Epithelial cell of prostate (primary cell): Measurements from ENCODE around the gene SBNO2.
"Not testable (repeated sequence)": the region's sequence is repeated elsewhere in the genome, so short reads cannot be mapped to it uniquely, and the experiment has no call there.

Experiments used
- DNase-seq: peaks from one replicate; pipeline ENCODE4 v3.0.0-alpha.2; 2011; ENCODE audit warnings: low read depth, low spot score
- H3K27ac ChIP-seq: fragments of 450-650 bp; 2 replicates; pipeline ENCODE4 v1.5.1; 2017; ENCODE audit warnings: mild to moderate bottlenecking

SBNO2 gene

GRCh38 chr19:1123885-1124677 lies 50.0 kb downstream of the SBNO2 start:
- DNase-seq, result no peak

DNA sequence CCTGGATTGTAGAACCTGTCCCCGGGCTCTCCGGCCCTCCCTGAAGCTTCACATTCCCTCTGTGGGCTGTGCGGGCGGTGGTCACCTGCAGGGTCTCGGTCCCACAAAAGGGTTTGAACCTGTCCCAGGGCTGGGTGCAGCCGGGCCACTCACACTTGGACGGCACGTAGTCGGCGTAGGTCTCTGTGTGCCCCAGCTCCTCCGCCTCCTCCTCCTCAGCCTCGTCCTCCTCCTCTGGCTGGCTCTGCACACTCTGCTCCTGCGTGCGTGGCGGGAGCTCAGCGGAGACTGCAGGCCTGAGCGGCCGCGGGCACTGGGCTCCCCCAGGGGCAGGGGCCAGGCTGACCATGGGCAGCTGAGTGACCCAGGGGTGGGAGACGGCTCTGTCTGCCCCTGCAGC lies 50.7 kb downstream of the SBNO2 start:
- H3K27ac ChIP-seq, result no peak overlapping the region
- no peak for DNase-seq

More at GRCh38 chr19:1123885-1124677, 50.0 kb downstream of the SBNO2 start:
- H3K27ac ChIP-seq, result no peak overlapping the region

GRCh38 chr19:1122972-1123363 lies 51.1 kb downstream of the SBNO2 start:
- no peak for DNase-seq
- no peak overlapping the region for H3K27ac ChIP-seq

DNA sequence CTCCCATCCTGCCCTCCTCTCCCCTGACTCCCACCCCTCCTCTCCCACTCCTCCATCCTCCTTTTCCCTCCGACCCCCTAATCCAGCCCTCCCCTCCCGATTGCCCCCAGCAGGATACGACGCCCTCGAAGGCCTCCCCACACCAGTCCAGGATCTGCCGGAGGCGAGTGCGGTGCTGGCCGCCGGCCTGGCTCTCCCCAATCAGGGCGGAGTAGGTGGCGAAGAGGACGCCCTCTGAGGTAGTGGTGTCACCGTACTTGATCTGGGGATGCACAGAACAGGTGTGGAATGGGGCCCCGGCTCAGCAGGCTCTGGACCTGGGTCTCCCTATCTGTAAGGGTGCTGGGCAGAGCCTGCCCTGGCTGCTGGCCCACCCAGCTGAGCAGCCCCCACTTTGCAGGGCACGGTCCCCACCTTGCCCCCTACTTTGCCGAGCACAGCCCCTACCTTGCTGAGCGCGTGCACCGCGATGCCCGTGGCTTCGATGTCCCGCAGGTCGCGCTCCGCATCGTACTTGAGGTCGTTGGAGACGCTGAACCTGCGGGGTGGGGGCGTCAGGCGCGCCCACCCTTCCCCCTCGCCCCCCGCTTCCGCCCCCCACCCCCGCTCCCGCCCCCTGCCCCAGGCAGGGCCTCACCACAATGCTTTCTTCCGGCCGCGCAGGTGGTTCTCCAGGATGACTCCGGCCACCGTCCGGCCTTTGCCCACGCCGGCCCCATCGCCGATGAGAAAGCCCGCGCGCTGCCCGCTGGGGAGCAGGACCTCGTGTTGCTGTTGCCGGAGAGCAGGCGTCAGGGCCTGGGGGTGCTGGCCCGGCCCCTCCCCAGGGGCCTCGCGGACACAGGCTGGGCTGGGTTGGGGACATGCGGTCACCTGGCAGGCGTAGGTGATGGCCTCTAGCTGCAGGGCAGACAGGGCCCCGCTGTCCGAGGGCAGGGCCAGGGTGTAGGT lies 51.8 kb downstream of the SBNO2 start:
- DNase-seq, result no peak
- no peak overlapping the region for H3K27ac ChIP-seq

DNA sequence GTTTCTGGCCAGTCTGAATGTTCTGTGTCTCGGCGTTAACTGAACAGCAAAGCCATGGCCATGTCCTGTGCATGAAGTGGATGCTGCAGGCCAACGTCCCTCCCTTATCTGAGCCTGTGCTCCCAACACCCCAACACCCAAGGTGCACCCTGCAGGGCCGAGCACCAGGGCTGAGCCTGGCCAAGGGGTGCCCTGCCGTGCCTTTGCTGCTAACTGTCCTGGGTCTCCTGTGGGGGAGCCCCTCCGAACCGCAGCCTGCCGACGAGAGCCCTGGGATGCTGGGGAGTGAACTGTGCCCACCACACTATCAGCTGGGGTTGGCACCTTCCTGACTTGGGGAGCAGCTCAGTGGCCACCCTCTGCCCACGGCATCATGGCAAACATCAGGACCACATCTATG lies 52.7 kb downstream of the SBNO2 start:
- DNase-seq, result no peak
- H3K27ac ChIP-seq, result no peak overlapping the region

DNA sequence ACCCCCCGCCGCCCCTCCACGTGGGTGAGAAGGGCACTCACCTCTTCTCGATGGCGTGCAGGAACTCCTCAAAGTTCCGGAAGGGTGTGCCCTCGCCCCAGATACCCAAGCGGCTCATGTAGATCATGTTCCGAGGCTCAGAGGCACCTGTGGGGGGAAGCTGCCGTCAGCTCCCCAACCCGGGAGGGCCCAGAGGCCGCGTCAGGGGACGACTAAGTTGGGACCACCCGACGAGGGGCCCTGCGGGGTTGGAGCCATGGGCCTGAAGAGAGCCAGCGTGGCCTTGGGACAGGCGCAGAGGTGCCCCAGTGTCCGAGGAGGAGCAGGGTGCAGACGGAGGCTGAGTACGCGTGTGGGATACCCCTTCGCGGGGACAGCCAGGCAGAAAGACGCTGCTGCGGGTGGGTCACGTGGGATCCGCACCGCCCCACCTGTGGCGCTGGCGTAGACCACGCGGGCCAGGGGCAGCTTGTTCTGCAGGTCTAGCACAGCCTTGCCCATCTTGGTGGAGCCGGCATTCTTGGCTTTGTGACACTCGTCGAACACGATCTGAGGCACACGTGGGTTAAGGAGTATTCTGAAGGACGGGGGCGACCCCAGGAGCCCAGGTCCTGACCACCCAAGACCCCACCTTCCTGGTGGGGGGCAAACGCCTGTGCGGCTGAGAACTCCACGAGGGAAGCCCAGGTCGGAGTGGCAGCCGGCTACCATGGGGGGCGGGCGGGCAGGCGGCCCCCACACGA lies 54.4 kb downstream of the SBNO2 start:
- no peak for DNase-seq
- H3K27ac ChIP-seq, result no peak overlapping the region

DNA sequence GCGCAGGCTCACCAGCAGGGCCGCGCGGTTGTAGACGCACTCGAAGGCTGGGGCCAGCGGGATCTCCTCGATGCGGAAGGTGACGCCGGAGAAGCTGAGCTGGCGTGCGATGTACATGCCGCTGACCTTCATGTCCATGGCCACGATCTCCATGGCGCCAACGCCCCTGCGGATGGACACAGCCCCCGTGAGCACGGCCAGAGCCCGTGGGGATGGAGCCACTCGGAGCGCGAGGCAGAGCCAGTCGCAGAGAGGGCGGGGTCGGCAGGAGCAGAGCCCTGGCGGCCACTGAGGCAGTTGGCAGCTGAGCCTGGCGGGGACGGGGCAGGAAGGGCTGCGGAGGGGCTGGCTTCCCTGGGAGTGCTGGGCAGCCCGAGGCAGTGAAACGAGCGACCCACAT lies 55.1 kb downstream of the SBNO2 start:
- H3K27ac ChIP-seq, result no peak overlapping the region
- DNase-seq, result no peak

DNA sequence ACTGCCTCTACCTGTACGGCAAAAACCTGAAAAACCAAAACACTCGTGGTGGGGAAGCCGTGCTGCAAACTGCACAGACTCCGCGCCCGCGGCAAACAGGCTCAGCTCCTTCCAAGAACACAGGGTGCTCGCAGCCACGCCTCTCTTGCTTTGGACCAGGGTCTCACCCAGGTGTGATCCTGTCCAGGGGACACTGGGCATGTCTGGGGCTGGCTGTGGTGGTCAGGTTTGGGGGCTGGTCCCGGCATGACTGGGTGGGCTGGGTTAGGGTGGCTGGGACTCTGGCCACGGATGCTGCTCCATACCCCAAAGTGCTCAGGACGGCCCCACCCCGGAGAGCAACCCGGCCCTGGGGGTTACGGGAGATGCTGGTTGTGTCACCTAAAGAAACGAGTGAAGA lies 56.4 kb downstream of the SBNO2 start:
- no peak overlapping the region for H3K27ac ChIP-seq
- DNase-seq, result no peak

DNA sequence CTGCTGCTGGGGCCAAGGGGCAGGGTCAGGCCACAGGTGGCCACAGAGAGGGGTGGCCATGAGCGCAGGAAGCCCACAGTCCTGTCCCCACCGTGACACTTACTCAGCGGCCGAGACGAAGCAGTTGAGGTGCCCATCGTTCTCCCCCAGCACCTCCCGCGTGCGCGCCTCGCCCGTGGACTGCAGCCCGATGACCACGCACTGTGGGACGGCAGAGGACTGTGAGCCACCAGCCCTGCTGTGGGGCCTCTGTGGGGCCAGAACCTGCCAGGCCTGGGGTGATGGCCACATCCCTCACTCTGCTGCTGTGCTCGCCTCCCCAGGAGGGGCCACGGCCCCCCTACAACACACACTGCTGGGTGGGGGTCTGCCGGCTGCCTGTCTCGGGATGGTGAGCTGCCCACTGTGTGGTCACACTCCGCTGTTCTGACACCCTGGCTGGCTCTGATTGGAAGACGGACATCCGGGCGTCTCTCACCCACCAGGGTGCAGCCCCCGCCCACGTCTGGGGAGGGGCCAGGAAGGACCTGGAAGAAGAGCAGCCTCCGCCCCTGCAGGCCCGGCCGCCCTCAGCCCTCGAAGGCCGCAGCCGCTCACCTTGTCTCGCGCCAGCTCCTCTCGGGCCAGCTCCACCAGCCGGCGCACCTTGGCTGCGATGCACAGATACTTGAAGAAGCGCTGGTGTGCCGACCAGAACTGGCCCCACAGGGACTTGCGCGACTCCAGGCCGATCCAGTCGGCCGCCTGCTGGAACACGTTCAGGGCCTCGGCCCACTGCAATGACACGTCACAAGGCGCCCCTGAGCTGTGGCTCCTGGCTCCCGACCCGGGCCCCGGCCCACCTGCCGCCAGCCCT lies 57.1 kb downstream of the SBNO2 start:
- no peak for DNase-seq
- H3K27ac ChIP-seq, result no peak overlapping the region

- no peak for DNase-seq
- no peak overlapping the region for H3K27ac ChIP-seq
These were observed 58.2 kb downstream of the SBNO2 start for GRCh38 chr19:1115646-1116420.

DNA sequence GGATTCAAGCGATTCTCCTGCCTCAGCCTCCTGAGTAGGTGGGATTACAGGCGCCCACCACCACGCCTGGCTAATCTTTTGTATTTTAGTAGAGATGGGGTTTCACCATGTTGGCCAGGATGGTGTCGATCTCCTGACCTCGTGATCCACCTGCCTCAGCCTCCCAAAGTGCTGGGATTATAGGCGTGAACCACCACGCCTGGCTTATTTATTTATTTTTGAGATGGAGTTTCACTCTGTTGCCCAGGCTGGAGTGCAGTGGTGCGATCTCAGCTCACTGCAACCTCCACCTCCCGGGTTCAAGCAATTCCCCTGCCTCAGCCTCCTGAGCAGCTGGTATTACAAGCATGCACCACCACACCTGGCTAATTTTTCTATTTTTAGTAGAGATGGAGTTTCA lies 59.3 kb downstream of the SBNO2 start:
- H3K27ac ChIP-seq, DNase-seq: not testable (repeated sequence)

DNA sequence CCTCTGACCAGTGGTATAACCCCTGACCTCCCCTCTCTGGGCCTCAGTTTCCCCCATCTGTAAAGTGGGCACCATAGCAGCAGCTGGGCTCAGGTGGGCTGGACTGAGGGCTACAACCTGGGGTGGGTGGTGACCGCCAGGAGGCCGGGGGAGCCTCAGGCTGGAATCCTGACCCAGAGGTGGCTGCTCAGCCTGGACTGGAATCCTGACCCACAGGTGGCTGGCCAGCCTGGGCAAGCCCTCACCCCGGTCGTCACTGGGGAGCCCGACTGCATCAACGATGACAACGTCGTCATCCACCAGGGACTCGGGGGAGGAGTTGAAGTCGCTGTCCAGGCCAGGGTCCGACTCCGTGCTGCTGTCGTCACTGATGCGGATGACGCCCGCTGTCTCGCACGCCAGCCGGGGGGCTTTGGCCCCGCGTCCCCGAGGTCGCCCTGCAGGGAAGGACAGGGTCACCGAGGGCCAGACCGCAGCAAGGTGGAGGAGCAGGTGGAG lies 60.0 kb downstream of the SBNO2 start:
- H3K27ac ChIP-seq, result no peak overlapping the region
- no peak for DNase-seq

DNA sequence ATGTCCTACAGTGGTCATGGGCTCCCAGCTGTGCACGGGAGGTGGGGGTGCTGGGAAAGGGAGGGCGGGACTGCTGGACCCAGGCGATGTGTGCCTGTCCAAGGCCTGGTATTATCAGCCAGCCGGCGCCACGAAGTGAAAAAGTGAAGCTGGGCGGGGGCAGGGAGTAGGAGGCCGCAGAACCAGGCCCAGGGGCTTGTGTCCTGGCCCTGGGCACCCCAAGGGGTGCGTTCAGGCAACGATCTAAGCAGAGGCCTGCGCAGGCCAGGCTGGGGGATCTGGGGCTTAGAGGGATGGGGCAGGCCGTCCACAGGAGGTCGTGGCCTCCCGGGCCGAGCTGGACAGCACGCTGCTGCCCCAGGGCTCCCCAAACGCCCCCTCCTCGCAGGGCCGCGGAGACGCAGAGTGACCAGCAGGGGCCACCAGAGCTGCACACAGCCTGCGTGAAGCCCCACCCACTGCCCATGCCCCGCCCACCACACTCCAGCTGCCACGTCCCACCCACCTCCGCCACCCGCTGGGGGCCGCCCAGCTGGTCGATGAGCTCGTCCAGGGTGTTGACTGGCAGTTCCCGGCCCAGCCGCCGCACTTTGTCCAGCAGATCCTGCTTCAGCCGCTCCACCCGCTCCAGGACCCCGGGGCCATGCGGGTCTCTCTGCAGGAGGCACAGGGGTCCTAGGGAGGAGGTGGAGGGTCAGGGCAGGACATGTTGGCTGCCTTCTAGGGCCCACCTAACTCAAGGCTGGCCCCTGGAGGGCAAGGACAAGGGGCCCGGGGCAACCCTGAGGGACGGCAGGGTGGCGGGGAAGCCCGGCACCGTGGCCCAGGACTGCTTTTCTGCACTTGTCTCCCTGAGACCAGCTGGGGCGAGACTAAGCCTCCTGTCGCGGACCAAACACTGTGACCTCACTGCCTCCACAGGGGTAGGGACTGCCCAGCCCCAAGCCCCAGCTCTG lies 60.8 kb downstream of the SBNO2 start:
- no peak for DNase-seq
- no peak overlapping the region for H3K27ac ChIP-seq

GRCh38 chr19:1112268-1113029 lies 61.6 kb downstream of the SBNO2 start:
- DNase-seq, result no peak
- H3K27ac ChIP-seq, result no peak overlapping the region

DNA sequence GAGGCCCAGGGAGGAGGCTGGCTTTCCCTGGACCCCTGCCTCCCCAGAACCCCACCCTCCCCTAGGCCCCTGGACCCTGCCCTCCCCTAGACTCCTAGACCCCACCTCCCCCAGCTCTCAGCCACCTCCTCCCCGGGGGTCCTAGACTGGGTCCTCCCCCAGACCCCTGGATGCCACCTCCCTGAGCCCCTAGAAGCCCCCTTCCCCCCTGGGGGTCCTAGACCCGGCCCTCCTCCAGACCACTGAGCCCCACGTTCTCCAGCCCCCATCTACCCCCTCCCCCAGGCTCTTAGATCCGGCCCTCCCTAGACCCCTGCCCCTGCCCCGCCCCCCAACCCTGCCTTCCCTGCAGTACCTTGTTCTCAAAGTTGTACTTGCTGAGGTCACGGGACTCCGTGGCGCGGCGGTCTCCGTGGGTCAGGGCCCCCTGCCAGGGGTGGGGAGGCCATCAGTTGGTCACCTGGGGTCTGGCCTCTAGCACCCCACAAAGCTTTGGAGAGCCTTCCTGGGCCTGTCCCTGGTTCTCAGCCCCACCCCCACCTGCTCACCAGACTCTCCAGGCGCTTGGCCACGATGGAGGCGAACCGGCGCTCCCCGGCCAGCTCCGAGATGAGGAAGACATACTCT lies 62.3 kb downstream of the SBNO2 start:
- no peak for DNase-seq
- no peak overlapping the region for H3K27ac ChIP-seq

DNA sequence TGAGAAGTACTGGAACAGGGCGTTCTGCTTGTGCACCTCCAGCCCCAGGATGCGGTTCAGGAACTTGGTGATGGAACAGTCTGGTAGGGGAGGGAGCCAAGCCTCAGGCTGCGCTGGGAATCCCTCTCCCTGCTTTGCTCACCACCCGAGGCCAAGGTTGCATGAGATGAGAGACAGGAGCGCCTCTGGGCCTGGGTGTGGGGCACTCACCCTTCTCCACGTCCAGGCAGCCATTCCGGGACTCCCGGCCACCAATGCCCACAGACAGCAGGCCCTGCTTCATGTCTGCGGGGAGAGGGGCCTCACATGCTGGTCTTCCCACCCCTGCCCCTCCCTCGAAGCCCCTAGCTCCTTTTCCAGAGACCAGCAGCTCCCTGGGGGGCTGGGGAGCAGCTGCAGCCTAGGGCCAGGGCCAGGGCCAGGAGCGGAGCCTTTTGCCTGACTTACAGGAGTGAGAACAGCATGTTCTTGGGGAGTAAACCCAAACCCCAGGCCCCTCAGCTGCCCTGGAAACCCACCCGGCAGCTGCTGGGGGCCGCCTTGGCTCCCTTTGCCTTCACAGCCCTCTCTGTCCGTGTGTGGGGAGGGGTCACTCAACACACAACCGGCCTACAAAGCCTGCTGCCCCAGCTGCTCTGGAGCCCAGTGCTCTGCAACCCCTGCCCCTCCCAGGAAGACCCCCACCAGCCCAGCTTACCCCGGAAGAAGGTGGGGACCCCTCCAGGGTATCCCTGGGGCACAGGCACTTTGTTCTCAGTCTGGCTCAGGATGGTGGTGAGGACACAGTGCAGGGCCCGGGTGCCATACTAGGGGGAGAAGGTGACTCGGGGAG lies 63.0 kb downstream of the SBNO2 start:
- no peak for DNase-seq
- no peak overlapping the region for H3K27ac ChIP-seq
